Colonic mucosa (tissue), 4 donors: Measurements from ENCODE around the gene CD69. TPM values are rescaled to one million over a fixed set of nuclear protein-coding genes. Genes with fewer than 3 reads are reported as not detected.

Source experiments
- DNase-seq: peaks from one replicate; pipeline ENCODE4 v3.0.0-alpha.2; 2020
- H3K27ac ChIP-seq: fragments of 200-600 bp; one replicate; pipeline ENCODE4 v1.8.0; 2021
- H3K27me3 ChIP-seq: fragments of 200-600 bp; one replicate; pipeline ENCODE4 v1.8.0; 2021
- H3K36me3 ChIP-seq: fragments of 200-600 bp; one replicate; pipeline ENCODE4 v1.8.0; 2021
- H3K4me1 ChIP-seq: fragments of 200-600 bp; one replicate; pipeline ENCODE4 v1.8.0; 2021; ENCODE audit warnings: mild to moderate bottlenecking
- H3K4me3 ChIP-seq: fragments of 200-600 bp; one replicate; pipeline ENCODE4 v1.8.0; 2021
- H3K9ac ChIP-seq, 2 donors: one replicate each; pipeline ENCODE4 v1.7.0; 2013; ENCODE audit warnings: control low read depth in 2 of 2, low read depth in 2 of 2, low read length in 2 of 2
- H3K9me3 ChIP-seq: fragments of 200-600 bp; one replicate; pipeline ENCODE4 v1.8.0; 2021
- CTCF ChIP-seq: fragments of 200-600 bp; IDR thresholded peaks from one replicate; pipeline ENCODE4 v1.8.0; 2022; ENCODE audit warnings: antibody characterized with exemption, mild to moderate bottlenecking
- intact Hi-C: fragments of 100-400 bp; cut with DNase I; formaldehyde crosslinking; loops from one replicate; pipeline ENCODE4 v1.14.1; 2022
- total RNA-seq, 2 donors: library from RNA; stranded (reverse); fragmentation: NEBNext Ultra II Directional in 1 of 2; extraction: Animal tissue kit (Norgen Biotek cat#: 25700) in 1 of 2; gene quantifications; one replicate each; pipeline ENCODE4 v1.2.1, GENCODE V29; 2021
- donor health status: healthy.
- donor health status: DM: no; HTN: no; CAD: no.
- donor health status: DM: no; HTN: no; CAD: no.

CD69 gene
- total RNA-seq, 2 donors from 2014 or later, result 1.4 to 3.2 TPM

GRCh38 chr12:9730591-9730990, 30.1 kb downstream of the CD69 start:
- H3K4me1 ChIP-seq, result no peaks in the 10 kb centered on the region
- H3K27me3 ChIP-seq, result no peaks in the 10 kb centered on the region
- H3K9ac ChIP-seq, result no peak overlapping the region
- H3K27ac ChIP-seq, result no peak overlapping the region
- H3K9me3 ChIP-seq, result no peaks in the 10 kb centered on the region
- no peak overlapping the region for H3K4me3 ChIP-seq
- no peak for DNase-seq
- H3K36me3 ChIP-seq, result no peaks in the 10 kb centered on the region
- no peak for TF ChIP-seq CTCF
- intact Hi-C loops, result no loop called here

- H3K36me3 ChIP-seq, result no peaks in the 10 kb centered on the region
- H3K9ac ChIP-seq, result no peak overlapping the region
- no peak overlapping the region for H3K27ac ChIP-seq
- intact Hi-C loops, result no loop called here
- no peak overlapping the region for H3K4me3 ChIP-seq
- no peaks in the 10 kb centered on the region for H3K9me3 ChIP-seq
- H3K27me3 ChIP-seq, result no peaks in the 10 kb centered on the region
- TF ChIP-seq CTCF, result no peak
- no peak for DNase-seq
- H3K4me1 ChIP-seq, result no peaks in the 10 kb centered on the region
Observed at GRCh38 chr12:9730011-9730410, 30.7 kb downstream of the CD69 start.

- Histone ChIP-seq H3K27ac (no peak overlapping the region), H3K9ac (no peak overlapping the region), H3K9me3 (no peaks in the 10 kb centered on the region), H3K27me3 (no peaks in the 10 kb centered on the region), H3K4me3 (no peak overlapping the region), H3K4me1 (no peaks in the 10 kb centered on the region), H3K36me3 (no peaks in the 10 kb centered on the region)
- DNase-seq, result no peak
- no peak for TF ChIP-seq CTCF
- intact Hi-C loops, result no loop called here
Observed at GRCh38 chr12:9729082-9729481, 31.6 kb downstream of the CD69 start.

GRCh38 chr12:9727813-9728212, 32.9 kb downstream of the CD69 start:
- H3K36me3 ChIP-seq, result no peaks in the 10 kb centered on the region
- intact Hi-C loops, result no loop called here
- no peak overlapping the region for H3K27ac ChIP-seq
- H3K4me1 ChIP-seq, result no peaks in the 10 kb centered on the region
- H3K9me3 ChIP-seq, result no peaks in the 10 kb centered on the region
- H3K27me3 ChIP-seq, result no peaks in the 10 kb centered on the region
- H3K9ac ChIP-seq, result no peak overlapping the region
- TF ChIP-seq CTCF, result no peak
- H3K4me3 ChIP-seq, result no peak overlapping the region
- DNase-seq, result no peak

- Histone ChIP-seq H3K4me3 (no peak overlapping the region), H3K9ac (no peak overlapping the region), H3K36me3 (no peaks in the 10 kb centered on the region), H3K9me3 (no peaks in the 10 kb centered on the region), H3K4me1 (no peaks in the 10 kb centered on the region), H3K27ac (no peak overlapping the region), H3K27me3 (no peaks in the 10 kb centered on the region)
- intact Hi-C loops, result no loop called here
- no peak for DNase-seq
- no peak for TF ChIP-seq CTCF
Observed at GRCh38 chr12:9725213-9725870, 35.4 kb downstream of the CD69 start.
